Endothelial cell of umbilical vein (primary cell): ENCODE data around the gene MYO1E.

Experiments used
- CTCF ChIP-seq, 2 donors: IDR thresholded peaks; 1 replicate in 1 of 2; 2 replicates in 1 of 2; pipeline ENCODE4 v1.5.1; 2011; ENCODE audit warnings: low read length in 2 of 2, mild to moderate bottlenecking in 2 of 2, moderate library complexity in 2 of 2, control low read depth in 1 of 2, inconsistent platforms in 1 of 2, low read depth in 1 of 2; ENCODE audit not compliant: insufficient read depth in 1 of 2; ENCODE audit errors: extremely low read depth in 1 of 2
- EZH2 ChIP-seq: IDR thresholded peaks from 2 replicates; pipeline ENCODE4 v1.6.1; 2012; ENCODE audit warnings: borderline replicate concordance, low read depth, mild to moderate bottlenecking, moderate library complexity, low read length, inconsistent platforms; ENCODE audit not compliant: severe bottlenecking
- GATA2 ChIP-seq: IDR thresholded peaks from 2 replicates; pipeline ENCODE4 v1.7.0; 2011; ENCODE audit warnings: low read depth, mild to moderate bottlenecking, moderate library complexity, mixed read lengths, low read length; ENCODE audit not compliant: insufficient read length, insufficient read depth
- MYC ChIP-seq: IDR thresholded peaks from one replicate; pipeline ENCODE4 v1.6.1; 2011; ENCODE audit warnings: mild to moderate bottlenecking, low read depth, low read length
- POLR2A ChIP-seq: IDR thresholded peaks from 2 replicates; pipeline ENCODE4 v1.6.1; 2012; ENCODE audit warnings: low read depth, mild to moderate bottlenecking, control low read depth, low read length
- POLR2AphosphoS5 ChIP-seq: IDR thresholded peaks from 2 replicates; pipeline ENCODE4 v1.6.1; 2012; ENCODE audit warnings: low read depth, mild to moderate bottlenecking, control low read depth, low read length, moderate library complexity; ENCODE audit not compliant: insufficient read depth
- TF ChIP-seq, protein P1 (sequence below): IDR thresholded peaks from 2 replicates; pipeline ENCODE4 v1.6.1; 2011; ENCODE audit not compliant: insufficient read depth, insufficient read length

- no peak for TF ChIP-seq CTCF (IDR thresholded peaks at IDR 0.05; ENCODE audit: extremely low read depth in 1 of 2, insufficient read depth in 1 of 2, low read depth in 1 of 2, low read length in 2 of 2)
- no peak for TF ChIP-seq POLR2AphosphoS5
- TF ChIP-seq EZH2 = no peak
- TF ChIP-seq GATA2 = no peak
- TF ChIP-seq POLR2A = no peak
- TF ChIP-seq, protein P1, sequence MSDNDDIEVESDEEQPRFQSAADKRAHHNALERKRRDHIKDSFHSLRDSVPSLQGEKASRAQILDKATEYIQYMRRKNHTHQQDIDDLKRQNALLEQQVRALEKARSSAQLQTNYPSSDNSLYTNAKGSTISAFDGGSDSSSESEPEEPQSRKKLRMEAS = no peak
- no peak for TF ChIP-seq MYC
Observed at GRCh38 chr15:59291213-59291549, 81.5 kb downstream of the MYO1E start.
